HepG2 (cell line): Measurements from ENCODE around the gene MYOM1. TPM values are rescaled to one million over a fixed set of nuclear protein-coding genes. Genes with fewer than 3 reads are reported as not detected.

Experiments
- ATF3 ChIP-seq: sonication (generic); formaldehyde crosslinking; IDR thresholded peaks from 2 replicates; pipeline ENCODE4 v1.4.0; 2020; ENCODE audit warnings: missing genetic modification reagents
- CBX5 ChIP-seq: sonication (generic); formaldehyde crosslinking; IDR thresholded peaks from 2 replicates; pipeline ENCODE4 v1.4.0; 2020; ENCODE audit warnings: missing genetic modification reagents, borderline replicate concordance
- CENPBD1 ChIP-seq: sonication (generic); formaldehyde crosslinking; IDR thresholded peaks from 2 replicates; pipeline ENCODE4 v1.8.0; 2022; ENCODE audit warnings: missing genetic modification reagents, low read depth, mild to moderate bottlenecking, borderline replicate concordance
- DMTF1 ChIP-seq: sonication (generic); formaldehyde crosslinking; IDR thresholded peaks from 2 replicates; pipeline ENCODE4 v1.4.0; 2020; ENCODE audit warnings: mild to moderate bottlenecking, missing genetic modification reagents
- HNF4A ChIP-seq: sonication (generic); formaldehyde crosslinking; IDR thresholded peaks from 2 replicates; pipeline ENCODE4 v1.4.0; 2020; ENCODE audit warnings: missing genetic modification reagents
- KLF9 ChIP-seq: IDR thresholded peaks from 2 replicates; pipeline ENCODE4 v1.6.1; 2016; ENCODE audit warnings: low read depth
- MTF1 ChIP-seq: sonication (generic); formaldehyde crosslinking; IDR thresholded peaks from 2 replicates; pipeline ENCODE4 v1.5.0; 2020; ENCODE audit warnings: missing genetic modification reagents
- MYC ChIP-seq: sonication (generic); formaldehyde crosslinking; IDR thresholded peaks from 2 replicates; pipeline ENCODE4 v1.9.0; 2021; ENCODE audit warnings: missing genetic modification reagents, borderline replicate concordance
- NFYC ChIP-seq: IDR thresholded peaks from 2 replicates; pipeline ENCODE4 v1.6.1; 2016; ENCODE audit warnings: missing genetic modification reagents, missing compliant biosample characterization
- POGZ ChIP-seq: sonication (generic); formaldehyde crosslinking; IDR thresholded peaks from 2 replicates; pipeline ENCODE4 v1.4.0; 2020; ENCODE audit warnings: mild to moderate bottlenecking, missing genetic modification reagents
- RBFOX2 ChIP-seq: fragments of 200-400 bp; formaldehyde crosslinking; IDR thresholded peaks from 2 replicates; pipeline ENCODE4 v1.6.1; 2017; ENCODE audit warnings: low read depth, mild to moderate bottlenecking, low read length
- RFXANK ChIP-seq: IDR thresholded peaks from 2 replicates; pipeline ENCODE4 v1.6.1; 2016
- TAF1 ChIP-seq: sonication (generic); formaldehyde crosslinking; IDR thresholded peaks from 2 replicates; pipeline ENCODE4 v1.4.0; 2020; ENCODE audit warnings: missing genetic modification reagents
- TBL1XR1 ChIP-seq: fragments of 150-350 bp; IDR thresholded peaks from 2 replicates; pipeline ENCODE4 v1.6.1; 2014; ENCODE audit warnings: borderline replicate concordance, low read length; ENCODE audit not compliant: partially characterized antibody
- THRA ChIP-seq: sonication (generic); formaldehyde crosslinking; IDR thresholded peaks from 2 replicates; pipeline ENCODE4 v1.4.0; 2020; ENCODE audit warnings: missing genetic modification reagents, borderline replicate concordance
- ZBTB44 ChIP-seq: sonication (generic); formaldehyde crosslinking; IDR thresholded peaks from 2 replicates; pipeline ENCODE4 v1.4.0; 2020; ENCODE audit warnings: missing genetic modification reagents
- ZFP1 ChIP-seq: IDR thresholded peaks from 2 replicates; pipeline ENCODE4 v1.6.1; 2016
- ZFP36 ChIP-seq: fragments of 150-350 bp; IDR thresholded peaks from 2 replicates; pipeline ENCODE4 v1.6.1; 2018; ENCODE audit warnings: borderline replicate concordance, low read length, low read depth; ENCODE audit not compliant: partially characterized antibody
- ZMYM2 ChIP-seq: sonication (generic); formaldehyde crosslinking; IDR thresholded peaks from 2 replicates; pipeline ENCODE4 v1.8.0; 2022; ENCODE audit warnings: mild to moderate bottlenecking, missing genetic modification reagents
- ZNF12 ChIP-seq: sonication (generic); formaldehyde crosslinking; IDR thresholded peaks from 2 replicates; pipeline ENCODE4 v1.5.0; 2020; ENCODE audit warnings: missing genetic modification reagents
- ZNF160 ChIP-seq: sonication (generic); formaldehyde crosslinking; IDR thresholded peaks from 2 replicates; pipeline ENCODE4 v1.8.0; 2022; ENCODE audit warnings: mild to moderate bottlenecking, inconsistent platforms, missing genetic modification reagents
- ZNF317 ChIP-seq: sonication (generic); formaldehyde crosslinking; IDR thresholded peaks from 2 replicates; pipeline ENCODE4 v1.5.0; 2020; ENCODE audit warnings: mild to moderate bottlenecking, missing genetic modification reagents
- ZNF383 ChIP-seq: sonication (generic); formaldehyde crosslinking; IDR thresholded peaks from 2 replicates; pipeline ENCODE4 v1.4.0; 2020; ENCODE audit warnings: missing genetic modification reagents, mild to moderate bottlenecking, borderline replicate concordance
- ZNF678 ChIP-seq: sonication (generic); formaldehyde crosslinking; IDR thresholded peaks from 2 replicates; pipeline ENCODE4 v1.4.0; 2020; ENCODE audit warnings: mild to moderate bottlenecking, missing genetic modification reagents
- ZNF766 ChIP-seq: sonication (generic); formaldehyde crosslinking; IDR thresholded peaks from 2 replicates; pipeline ENCODE4 v1.5.0; 2020; ENCODE audit warnings: missing genetic modification reagents, borderline replicate concordance
- ZNF883 ChIP-seq: sonication (generic); formaldehyde crosslinking; IDR thresholded peaks from 2 replicates; pipeline ENCODE4 v1.5.1; 2020; ENCODE audit warnings: mild to moderate bottlenecking, missing genetic modification reagents; ENCODE audit errors: not compliant biosample characterization
- polyA plus RNA-seq, 8 experiments: library from polyadenylated mRNA; depleted of rRNA in 3 of 8; stranded (reverse) in 7 of 8; unstranded in 1 of 8; fragments of >200 nt; fragmentation: Illumina TruSeq in 4 of 8; extraction: Trizol in 4 of 8; gene quantifications; 2 replicates each; pipeline versions ENCODE4 v1.2.1 to v1.2.3, GENCODE V29; 2011 to 2016; ENCODE audit warnings: low read depth in 4 of 8, missing spikeins in 1 of 8, mixed read lengths in 1 of 8; ENCODE audit not compliant: insufficient read depth in 1 of 8
- total RNA-seq, 5 experiments: library from RNA; depleted of rRNA; stranded (reverse); fragments of >200 nt; fragmentation: Illumina TruSeq; extraction: Trizol; gene quantifications; 2 replicates each; pipeline ENCODE4 v1.2.3, GENCODE V29; 2016; ENCODE audit warnings: low read depth in 1 of 5

MYOM1 gene
- total and polyA plus RNA-seq, 2 of the 13 experiments (the other 11 are each of a cell fraction or from before 2014, with no cell fraction given), result 0.46 to 0.98 TPM

- TF ChIP-seq ZBTB44 (CRISPR knock-in tag) (no peak), NFYC (CRISPR knock-in tag) (peak; percentile 33; the same call in 1 of the 2 replicates), MYC (CRISPR knock-in tag) (no peak), RFXANK (no peak), KLF9 (CRISPR knock-in tag) (no peak), ZNF12 (CRISPR knock-in tag) (no peak), DMTF1 (CRISPR knock-in tag) (no peak), MTF1 (CRISPR knock-in tag) (no peak), ZNF160 (CRISPR knock-in tag) (no peak), ZNF766 (CRISPR knock-in tag) (no peak), CBX5 (CRISPR knock-in tag) (no peak), POGZ (peak; percentile 88), ZNF883 (CRISPR knock-in tag) (no peak), ZMYM2 (no peak), RBFOX2 (no peak), ZFP36 (no peak), ZNF678 (CRISPR knock-in tag) (no peak), ZNF383 (CRISPR knock-in tag) (no peak), CENPBD1 (CRISPR knock-in tag) (no peak), TAF1 (CRISPR knock-in tag) (no peak), HNF4A (CRISPR knock-in tag) (peak; percentile 89), ZNF317 (CRISPR knock-in tag) (no peak), ATF3 (CRISPR knock-in tag) (no peak), TBL1XR1 (peak; percentile 87), ZFP1 (CRISPR knock-in tag) (0 out of 2 replicates have a peak, but pooled peaks have one; percentile 36), THRA (CRISPR knock-in tag) (peak; percentile 49; the same call in 1 of the 2 replicates)
Measured at GRCh38 chr18:3217948-3218647, 1.7 kb downstream of the MYOM1 start (continued).
